Measurements from ENCODE around the gene TP53I11.

Gene TP53I11

GRCh38 chr11:44938066-44938691 lies 12.5 kb downstream of the TP53I11 start:
- H3K27me3 Mint-ChIP-seq (ENCODE audit: low read depth), result no peaks in the 10 kb centered on the region
- no peak overlapping the region for H3K4me3 Mint-ChIP-seq

GRCh38 chr11:44936951-44937543 lies 13.6 kb downstream of the TP53I11 start:
- TF ChIP-seq CTCF (IDR thresholded peaks at IDR 0.05; ENCODE audit: unreplicated experiment in 3 of 3), result no peak
- Mint-ChIP-seq H3K36me3 (ENCODE audit: low read depth) (peaks cover 4% of the 10 kb centered on the region), H3K27me3 (ENCODE audit: low read depth) (no peaks in the 10 kb centered on the region), H3K4me3 (no peak overlapping the region), H3K4me1 (peaks cover 26% of the 10 kb centered on the region), H3K9me3 (no peaks in the 10 kb centered on the region), H3K27ac (no peak overlapping the region)

More at GRCh38 chr11:44938066-44938691, 12.5 kb downstream of the TP53I11 start:
- Mint-ChIP-seq H3K27ac (no peak overlapping the region), H3K4me1 (peaks cover 32% of the 10 kb centered on the region), H3K9me3 (no peaks in the 10 kb centered on the region), H3K36me3 (ENCODE audit: low read depth) (peaks cover 4% of the 10 kb centered on the region)
- no peak for TF ChIP-seq CTCF (IDR thresholded peaks at IDR 0.05; ENCODE audit: unreplicated experiment in 3 of 3)

GRCh38 chr11:44936525-44936924 lies 14.2 kb downstream of the TP53I11 start:
- Mint-ChIP-seq H3K27me3 (ENCODE audit: low read depth) (no peaks in the 10 kb centered on the region), H3K4me1 (peaks cover 24% of the 10 kb centered on the region), H3K9me3 (no peaks in the 10 kb centered on the region), H3K4me3 (no peak overlapping the region), H3K36me3 (ENCODE audit: low read depth) (no peaks in the 10 kb centered on the region), H3K27ac (no peak overlapping the region)
- peak; percentile 69 to 72 (median 71) for TF ChIP-seq CTCF (IDR thresholded peaks at IDR 0.05; ENCODE audit: unreplicated experiment in 3 of 3)

- no peak overlapping the region for H3K4me3 Mint-ChIP-seq
- peaks cover 8% of the 10 kb centered on the region for H3K36me3 Mint-ChIP-seq (ENCODE audit: low read depth)
- no peak for TF ChIP-seq CTCF (IDR thresholded peaks at IDR 0.05; ENCODE audit: unreplicated experiment in 3 of 3)
- H3K9me3 Mint-ChIP-seq, result no peaks in the 10 kb centered on the region
- H3K4me1 Mint-ChIP-seq, result peaks cover 10% of the 10 kb centered on the region
- H3K27ac Mint-ChIP-seq, result no peak overlapping the region
- no peaks in the 10 kb centered on the region for H3K27me3 Mint-ChIP-seq (ENCODE audit: low read depth)
Measured at GRCh38 chr11:44934735-44935250, 15.9 kb downstream of the TP53I11 start.

- H3K4me3 Mint-ChIP-seq, result no peak overlapping the region
- H3K27me3 Mint-ChIP-seq (ENCODE audit: low read depth), result no peaks in the 10 kb centered on the region
- H3K27ac Mint-ChIP-seq, result no peak overlapping the region
- H3K9me3 Mint-ChIP-seq, result no peaks in the 10 kb centered on the region
- H3K36me3 Mint-ChIP-seq (ENCODE audit: low read depth), result peaks cover 8% of the 10 kb centered on the region
- no peak for TF ChIP-seq CTCF (IDR thresholded peaks at IDR 0.05; ENCODE audit: unreplicated experiment in 3 of 3)
- H3K4me1 Mint-ChIP-seq, result peaks cover 10% of the 10 kb centered on the region
Measured at GRCh38 chr11:44934110-44934509, 16.6 kb downstream of the TP53I11 start.

GRCh38 chr11:44931466-44931865 lies 19.2 kb downstream of the TP53I11 start:
- H3K4me3 Mint-ChIP-seq, result no peak overlapping the region
- no peak overlapping the region for H3K27ac Mint-ChIP-seq

More at GRCh38 chr11:44931466-44931865, 19.2 kb downstream of the TP53I11 start:
- no peaks in the 10 kb centered on the region for H3K27me3 Mint-ChIP-seq (ENCODE audit: low read depth)
- no peaks in the 10 kb centered on the region for H3K9me3 Mint-ChIP-seq
- TF ChIP-seq CTCF (IDR thresholded peaks at IDR 0.05; ENCODE audit: unreplicated experiment in 3 of 3), result no peak
- peaks cover 8% of the 10 kb centered on the region for H3K36me3 Mint-ChIP-seq (ENCODE audit: low read depth)
- peaks cover 10% of the 10 kb centered on the region for H3K4me1 Mint-ChIP-seq

Data from nephron (organoid).